HEK293 (cell line): Measurements from ENCODE around the gene TLR10.

Experiments used
- CTCF ChIA-PET: fragments of 350-600 bp; formaldehyde crosslinking; extraction: SDS; loops from one replicate; lab custom pipeline; 2021; ENCODE audit warnings: antibody characterized with exemption; lab: Yijun Ruan, JAX
- POLR2A ChIA-PET: fragments of 300-600 bp; formaldehyde crosslinking; extraction: SDS; loops from one replicate; lab custom pipeline; 2020; ENCODE audit warnings: antibody characterized with exemption, inconsistent platforms; lab: Yijun Ruan, JAX
- H3K27ac ChIP-seq: fragments of 200-500 bp; sonication (Bioruptor generic); 2 replicates; pipeline ENCODE4 v1.5.1; 2014; ENCODE audit warnings: low read depth, low read length, control low read depth, inconsistent platforms; ENCODE audit errors: extremely low read depth
- H3K36me3 ChIP-seq, 2 experiments: fragments of 200-500 bp in 1 of 2; sonication (Bioruptor generic) in 1 of 2; 1 replicate in 1 of 2; 2 replicates in 1 of 2; pipeline ENCODE4 v1.5.1; 2014 to 2017; ENCODE audit warnings: inconsistent platforms in 2 of 2, low read length in 2 of 2; ENCODE audit not compliant: control insufficient read depth in 2 of 2, insufficient read depth in 1 of 2
- H3K4me1 ChIP-seq: fragments of 200-500 bp; sonication (Bioruptor generic); 2 replicates; pipeline ENCODE4 v1.5.1; 2014; ENCODE audit warnings: mild to moderate bottlenecking, low read length, inconsistent platforms; ENCODE audit not compliant: control insufficient read depth, insufficient read depth
- H3K4me3 ChIP-seq: 2 replicates; pipeline ENCODE4 v1.5.1; 2011; ENCODE audit warnings: low read depth, mild to moderate bottlenecking, control low read depth, low read length, moderate library complexity
- H3K9me3 ChIP-seq: fragments of 200-500 bp; sonication (Bioruptor generic); 2 replicates; pipeline ENCODE4 v1.5.1; 2014; ENCODE audit warnings: low read depth, low read length, inconsistent platforms; ENCODE audit not compliant: control insufficient read depth, insufficient read depth
- BCL6B ChIP-seq: fragments of 450-650 bp; formaldehyde crosslinking; IDR thresholded peaks from 2 replicates; pipeline ENCODE4 v1.5.1; 2017; ENCODE audit warnings: missing biosample characterization, missing genetic modification characterization
- HIC1 ChIP-seq: fragments of 450-650 bp; formaldehyde crosslinking; IDR thresholded peaks from 2 replicates; pipeline ENCODE4 v1.5.1; 2016; ENCODE audit warnings: missing biosample characterization, missing genetic modification characterization
- KLF17 ChIP-seq: fragments of 450-650 bp; formaldehyde crosslinking; IDR thresholded peaks from 2 replicates; pipeline ENCODE4 v1.5.1; 2016; ENCODE audit warnings: missing biosample characterization, missing genetic modification characterization
- KLF9 ChIP-seq: fragments of 450-650 bp; formaldehyde crosslinking; IDR thresholded peaks from 2 replicates; pipeline ENCODE4 v1.5.1; 2016; ENCODE audit warnings: missing biosample characterization, missing genetic modification characterization, low read depth
- PRDM6 ChIP-seq: fragments of 450-650 bp; formaldehyde crosslinking; IDR thresholded peaks from 2 replicates; pipeline ENCODE4 v1.5.1; 2017; ENCODE audit warnings: missing biosample characterization, missing genetic modification characterization
- REST ChIP-seq: fragments of 450-650 bp; formaldehyde crosslinking; IDR thresholded peaks from 2 replicates; pipeline ENCODE4 v1.5.1; 2016; ENCODE audit warnings: missing biosample characterization, missing genetic modification characterization
- ZBTB1 ChIP-seq: fragments of 450-650 bp; formaldehyde crosslinking; IDR thresholded peaks from 2 replicates; pipeline ENCODE4 v1.5.1; 2016; ENCODE audit warnings: missing biosample characterization, missing genetic modification characterization
- ZBTB48 ChIP-seq: fragments of 450-650 bp; formaldehyde crosslinking; IDR thresholded peaks from 2 replicates; pipeline ENCODE4 v1.5.1; 2016; ENCODE audit warnings: missing biosample characterization, missing genetic modification characterization
- ZFP3 ChIP-seq: fragments of 450-650 bp; formaldehyde crosslinking; IDR thresholded peaks from 2 replicates; pipeline ENCODE4 v1.5.1; 2016; ENCODE audit warnings: low read depth, missing biosample characterization, missing genetic modification characterization
- ZNF133 ChIP-seq: fragments of 450-650 bp; formaldehyde crosslinking; IDR thresholded peaks from 2 replicates; pipeline ENCODE4 v1.5.1; 2016; ENCODE audit warnings: missing biosample characterization, missing genetic modification characterization
- ZNF16 ChIP-seq: fragments of 450-650 bp; formaldehyde crosslinking; IDR thresholded peaks from 2 replicates; pipeline ENCODE4 v1.5.1; 2016; ENCODE audit warnings: low read depth, missing biosample characterization, missing genetic modification characterization
- ZNF18 ChIP-seq: fragments of 450-650 bp; formaldehyde crosslinking; IDR thresholded peaks from 2 replicates; pipeline ENCODE4 v1.5.1; 2016; ENCODE audit warnings: missing biosample characterization, missing genetic modification characterization
- ZNF19 ChIP-seq: fragments of 450-650 bp; formaldehyde crosslinking; IDR thresholded peaks from 2 replicates; pipeline ENCODE4; 2016; ENCODE audit warnings: missing biosample characterization, missing genetic modification characterization, low read depth
- ZNF2 ChIP-seq: fragments of 450-650 bp; formaldehyde crosslinking; IDR thresholded peaks from 2 replicates; pipeline ENCODE4 v1.5.1; 2016; ENCODE audit warnings: missing biosample characterization, missing genetic modification characterization
- ZNF341 ChIP-seq: fragments of 450-650 bp; formaldehyde crosslinking; IDR thresholded peaks from 2 replicates; pipeline ENCODE4; 2016; ENCODE audit warnings: low read depth, missing biosample characterization, missing genetic modification characterization
- ZNF416 ChIP-seq: fragments of 450-650 bp; formaldehyde crosslinking; IDR thresholded peaks from 2 replicates; pipeline ENCODE4 v1.5.1; 2016; ENCODE audit warnings: missing biosample characterization, missing genetic modification characterization
- ZNF521 ChIP-seq: fragments of 450-650 bp; formaldehyde crosslinking; IDR thresholded peaks from 2 replicates; pipeline ENCODE4 v1.5.1; 2017; ENCODE audit warnings: missing biosample characterization, mild to moderate bottlenecking, missing genetic modification characterization
- ZNF571 ChIP-seq: fragments of 450-650 bp; formaldehyde crosslinking; IDR thresholded peaks from 2 replicates; pipeline ENCODE4 v1.5.0; 2017; ENCODE audit warnings: missing biosample characterization, missing genetic modification characterization
- ZNF654 ChIP-seq: fragments of 450-650 bp; formaldehyde crosslinking; IDR thresholded peaks from 2 replicates; pipeline ENCODE4 v1.5.1; 2016; ENCODE audit warnings: low read depth, missing biosample characterization, missing genetic modification characterization
- ZSCAN5A ChIP-seq: fragments of 450-650 bp; formaldehyde crosslinking; IDR thresholded peaks from 2 replicates; pipeline ENCODE4 v1.5.1; 2016; ENCODE audit warnings: missing biosample characterization, missing genetic modification characterization

TLR10 gene

GRCh38 chr4:38785041-38785790 is 2.4 kb upstream of the TLR10 start:
- no peaks in the 10 kb centered on the region for H3K4me1 ChIP-seq

More at GRCh38 chr4:38785041-38785790, 2.4 kb upstream of the TLR10 start:
- POLR2A ChIA-PET: no interaction called here
- Histone ChIP-seq H3K36me3 (no peaks in the 10 kb centered on the region), H3K27ac (no peak overlapping the region), H3K4me3 (no peak overlapping the region), H3K9me3 (no peaks in the 10 kb centered on the region)
- no peak for TF ChIP-seq ZNF18
- TF ChIP-seq ZNF19 (tag by site-specific recombination): no peak
- TF ChIP-seq ZNF521 (tag by site-specific recombination): no peak
- no peak for TF ChIP-seq PRDM6 (tag by site-specific recombination)
- no peak for TF ChIP-seq ZNF654 (tag by site-specific recombination)
- no peak for TF ChIP-seq ZNF341
- TF ChIP-seq ZFP3 (tag by site-specific recombination): no peak
- no peak for TF ChIP-seq HIC1 (tag by site-specific recombination)
- TF ChIP-seq ZNF571 (tag by site-specific recombination): no peak
- TF ChIP-seq ZBTB48 (tag by site-specific recombination): no peak
- no peak for TF ChIP-seq ZNF133
- no peak for TF ChIP-seq KLF17 (tag by site-specific recombination)
- no peak for TF ChIP-seq ZBTB1 (tag by site-specific recombination)
- no peak for TF ChIP-seq ZNF16 (tag by site-specific recombination)
- TF ChIP-seq BCL6B (tag by site-specific recombination): no peak
- TF ChIP-seq ZNF416 (tag by site-specific recombination): no peak
- TF ChIP-seq ZNF2 (tag by site-specific recombination): no peak
- no peak for TF ChIP-seq ZSCAN5A
- TF ChIP-seq REST (tag by site-specific recombination): no peak
- no peak for TF ChIP-seq KLF9 (tag by site-specific recombination)
- CTCF ChIA-PET: interaction anchor here (0.6 to 3.5 kb wide), 6 partner anchors 19 to 723 kb away, joined by 3 to 15 read pairs (median 5); partner anchors contain the start of gene TLR1
